ENCODE results near the gene GAMT.
"Not testable (repeated sequence)": the region's sequence is repeated elsewhere in the genome, so short reads cannot be mapped to it uniquely, and the experiment has no call there.

The GAMT gene

DNA sequence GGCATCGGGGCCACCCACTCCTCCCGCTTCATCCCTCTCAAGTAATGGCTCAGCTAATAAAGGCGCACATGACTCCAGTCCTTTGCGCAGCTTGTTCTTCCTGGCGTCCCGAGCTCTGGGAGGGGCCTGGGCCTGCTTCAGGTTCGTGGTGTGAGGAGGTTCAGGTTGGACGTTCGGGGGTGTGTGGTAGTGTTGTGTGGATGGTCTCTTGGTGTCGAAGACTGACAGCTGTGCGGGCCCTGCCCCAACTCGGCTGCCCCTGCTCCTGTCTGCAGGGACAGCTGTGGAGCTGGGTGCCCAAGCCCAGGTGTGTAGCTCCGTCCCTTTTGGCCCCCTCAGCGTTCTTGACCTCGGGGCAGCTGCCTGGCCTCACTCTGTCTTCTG is 39.1 kb upstream of the GAMT start:
- no peaks in the 10 kb centered on the region for H3K9me3 ChIP-seq (replicated peaks; ENCODE audit: insufficient read depth, low read length)
- DNase-seq, result no peak
- no peak overlapping the region for H3K9ac ChIP-seq (ENCODE audit: low read length)
- H3F3A ChIP-seq (ENCODE audit: insufficient read depth, low read length), result peaks cover 79% of the 10 kb centered on the region
- no peak for TF ChIP-seq EZH2phosphoT487 (IDR thresholded peaks at IDR 0.05; ENCODE audit: low read length)
- TF ChIP-seq, protein P1, sequence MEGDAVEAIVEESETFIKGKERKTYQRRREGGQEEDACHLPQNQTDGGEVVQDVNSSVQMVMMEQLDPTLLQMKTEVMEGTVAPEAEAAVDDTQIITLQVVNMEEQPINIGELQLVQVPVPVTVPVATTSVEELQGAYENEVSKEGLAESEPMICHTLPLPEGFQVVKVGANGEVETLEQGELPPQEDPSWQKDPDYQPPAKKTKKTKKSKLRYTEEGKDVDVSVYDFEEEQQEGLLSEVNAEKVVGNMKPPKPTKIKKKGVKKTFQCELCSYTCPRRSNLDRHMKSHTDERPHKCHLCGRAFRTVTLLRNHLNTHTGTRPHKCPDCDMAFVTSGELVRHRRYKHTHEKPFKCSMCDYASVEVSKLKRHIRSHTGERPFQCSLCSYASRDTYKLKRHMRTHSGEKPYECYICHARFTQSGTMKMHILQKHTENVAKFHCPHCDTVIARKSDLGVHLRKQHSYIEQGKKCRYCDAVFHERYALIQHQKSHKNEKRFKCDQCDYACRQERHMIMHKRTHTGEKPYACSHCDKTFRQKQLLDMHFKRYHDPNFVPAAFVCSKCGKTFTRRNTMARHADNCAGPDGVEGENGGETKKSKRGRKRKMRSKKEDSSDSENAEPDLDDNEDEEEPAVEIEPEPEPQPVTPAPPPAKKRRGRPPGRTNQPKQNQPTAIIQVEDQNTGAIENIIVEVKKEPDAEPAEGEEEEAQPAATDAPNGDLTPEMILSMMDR (IDR thresholded peaks at IDR 0.05; ENCODE audit: low read length), result no peak
- TF ChIP-seq EZH2 (optimal IDR thresholded peaks at IDR 0.05; ENCODE audit: low read depth, low read length), result no peak
- no peaks in the 10 kb centered on the region for H3K9me2 ChIP-seq (replicated peaks; ENCODE audit: insufficient read depth, low read length)
- H4K20me1 ChIP-seq (ENCODE audit: insufficient read depth, low read length), result peaks cover 22% of the 10 kb centered on the region
- H3K4me3 ChIP-seq (ENCODE audit: low read length), result no peak overlapping the region
- no peak overlapping the region for H2AFZ ChIP-seq (ENCODE audit: low read length)
- no peak overlapping the region for H3K27ac ChIP-seq (ENCODE audit: low read length)
- peak overlapping the region; percentile 56; the same call in 1 of the 2 replicates for H3K4me2 ChIP-seq (ENCODE audit: low read depth, low read length)
- peaks cover 32% of the 10 kb centered on the region for H3K79me2 ChIP-seq (ENCODE audit: low read length)
- H3K27me3 ChIP-seq (replicated peaks; ENCODE audit: insufficient read depth, low read length), result peaks cover 2% of the 10 kb centered on the region; the same call in 1 of the 2 replicates
- peaks cover 14% of the 10 kb centered on the region for H3K36me3 ChIP-seq (replicated peaks; ENCODE audit: insufficient read depth, low read length)
- peaks cover 47% of the 10 kb centered on the region for H3K4me1 ChIP-seq (ENCODE audit: low read length)

DNA sequence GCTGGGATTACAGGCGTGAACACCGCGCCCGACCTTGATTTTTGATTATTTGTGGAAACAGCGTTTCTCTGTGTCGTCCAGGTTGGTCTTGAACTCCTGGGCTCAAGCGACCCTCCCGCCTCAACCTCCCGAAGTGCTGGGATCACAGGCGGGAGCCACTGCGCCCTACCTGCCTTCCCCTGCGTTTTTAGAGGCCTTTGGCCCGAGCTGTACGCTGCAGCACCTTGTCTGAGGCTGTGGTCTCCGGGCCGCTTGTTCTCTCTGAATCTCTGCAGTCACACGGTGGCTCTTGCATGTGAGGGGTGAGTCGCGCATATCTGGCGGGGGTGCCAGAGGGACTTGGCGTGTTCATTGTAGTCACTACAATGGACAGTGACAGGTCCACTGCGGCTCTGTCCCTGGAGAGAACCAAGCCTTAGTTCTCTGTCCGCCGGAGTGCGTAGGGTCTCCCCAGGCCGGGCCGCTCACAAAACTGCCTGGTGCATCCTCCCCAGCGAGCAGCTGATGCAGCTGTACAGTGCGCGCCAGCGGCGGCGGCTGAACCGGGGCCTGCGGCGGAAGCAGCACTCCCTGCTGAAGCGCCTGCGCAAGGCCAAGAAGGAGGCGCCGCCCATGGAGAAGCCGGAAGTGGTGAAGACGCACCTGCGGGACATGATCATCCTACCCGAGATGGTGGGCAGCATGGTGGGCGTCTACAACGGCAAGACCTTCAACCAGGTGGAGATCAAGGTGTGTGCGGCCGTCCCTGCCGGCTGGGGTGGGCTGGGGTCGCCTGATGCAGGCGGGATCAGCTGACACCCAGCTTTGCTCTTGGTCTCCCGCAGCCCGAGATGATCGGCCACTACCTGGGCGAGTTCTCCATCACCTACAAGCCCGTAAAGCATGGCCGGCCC is 38.4 kb upstream of the GAMT start:
- H3K36me3 ChIP-seq (replicated peaks; ENCODE audit: insufficient read depth, low read length), result peaks cover 14% of the 10 kb centered on the region
- peak overlapping the region; percentile 93 for H3K9ac ChIP-seq (ENCODE audit: low read length)
- peaks cover 75% of the 10 kb centered on the region for H3F3A ChIP-seq (ENCODE audit: insufficient read depth, low read length)
- not testable (repeated sequence) for DNase-seq; H2AFZ ChIP-seq (ENCODE audit: low read length); H3K9me2 ChIP-seq (replicated peaks; ENCODE audit: insufficient read depth, low read length); H3K27ac ChIP-seq (ENCODE audit: low read length); H3K9me3 ChIP-seq (replicated peaks; ENCODE audit: insufficient read depth, low read length); H3K27me3 ChIP-seq (replicated peaks; ENCODE audit: insufficient read depth, low read length)
- peaks cover 44% of the 10 kb centered on the region for H3K4me1 ChIP-seq (ENCODE audit: low read length)
- H3K4me2 ChIP-seq (ENCODE audit: low read depth, low read length), result peak overlapping the region; percentile 56
- peak overlapping the region; percentile 78 for H3K4me3 ChIP-seq (ENCODE audit: low read length)
- H4K20me1 ChIP-seq (ENCODE audit: insufficient read depth, low read length), result peaks cover 22% of the 10 kb centered on the region
- H3K79me2 ChIP-seq (ENCODE audit: low read length), result peaks cover 32% of the 10 kb centered on the region

DNA sequence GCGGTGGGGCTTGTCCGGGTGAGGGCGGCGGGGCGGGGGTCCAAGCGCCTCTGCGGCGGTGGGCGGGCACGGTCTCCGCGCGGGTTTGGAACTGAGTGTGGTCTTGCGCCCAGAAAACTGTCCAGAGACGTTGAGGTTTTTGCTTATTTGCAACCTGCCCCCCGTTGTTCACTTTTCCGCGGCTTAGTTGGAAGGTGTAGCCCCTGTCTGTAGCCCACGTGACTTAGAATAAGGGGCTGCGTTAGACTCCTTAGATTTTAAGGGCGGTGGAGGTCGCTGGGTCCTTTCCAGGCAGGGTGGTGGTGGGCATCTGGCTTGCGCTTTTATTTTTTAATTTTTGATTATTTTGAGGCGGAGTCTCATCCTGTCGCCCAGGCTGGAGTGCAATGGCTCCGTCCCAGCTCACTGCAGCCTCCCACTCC is 37.6 kb upstream of the GAMT start:
- Histone ChIP-seq H3K27ac (ENCODE audit: low read length) (peak overlapping the region; percentile 58; the same call in 1 of the 2 replicates), H3K4me2 (ENCODE audit: low read depth, low read length) (peak overlapping the region; percentile 56), H3K9ac (ENCODE audit: low read length) (peak overlapping the region; percentile 93), H4K20me1 (ENCODE audit: insufficient read depth, low read length) (peaks cover 22% of the 10 kb centered on the region), H3K9me3 (replicated peaks; ENCODE audit: insufficient read depth, low read length) (no peaks in the 10 kb centered on the region), H3K79me2 (ENCODE audit: low read length) (peaks cover 35% of the 10 kb centered on the region), H3K36me3 (replicated peaks; ENCODE audit: insufficient read depth, low read length) (peaks cover 14% of the 10 kb centered on the region), H3K9me2 (replicated peaks; ENCODE audit: insufficient read depth, low read length) (no peaks in the 10 kb centered on the region), H3F3A (ENCODE audit: insufficient read depth, low read length) (peaks cover 73% of the 10 kb centered on the region), H3K4me3 (ENCODE audit: low read length) (peak overlapping the region; percentile 78), H2AFZ (ENCODE audit: low read length) (no peak overlapping the region), H3K27me3 (replicated peaks; ENCODE audit: insufficient read depth, low read length) (no peaks in the 10 kb centered on the region), H3K4me1 (ENCODE audit: low read length) (peaks cover 39% of the 10 kb centered on the region)
- TF ChIP-seq, protein P1 (IDR thresholded peaks at IDR 0.05; ENCODE audit: low read length), result no peak
- TF ChIP-seq EZH2 (optimal IDR thresholded peaks at IDR 0.05; ENCODE audit: low read depth, low read length) (no peak), EZH2phosphoT487 (IDR thresholded peaks at IDR 0.05; ENCODE audit: low read length) (no peak)
- DNase-seq, result no peak

All from MM.1S (cell line).